Dermis blood vessel endothelial cell (primary cell): Measurements from ENCODE around the gene FUCA1. TPM values are rescaled to one million over a fixed set of nuclear protein-coding genes. Genes with fewer than 3 reads are reported as not detected.
A peak's percentile ranks its signal among the peaks of the same experiment; 100 is the strongest.

Source experiments
- DNase-seq: peaks from one replicate; pipeline ENCODE4 v3.0.0; 2010
- total RNA-seq: library from RNA; depleted of rRNA; stranded (reverse); fragments of >200 nt; gene quantifications from 2 replicates; pipeline ENCODE4 v1.2.3, GENCODE V29; 2014

The FUCA1 gene
- total RNA-seq, 1 donor from 2014 or later: 20.6 TPM

GRCh38 chr1:23800400-23801337 is 67.4 kb downstream of the FUCA1 start, which contains the start of gene GALE:
TSS of gene GALE (minus strand) at chr1:23800754. CDS start at chr1:23799007, 1,747 bp downstream.
- peak; percentile 98 for DNase-seq

GRCh38 chr1:23799570-23800399 is 68.3 kb downstream of the FUCA1 start:
- peak; percentile 92 for DNase-seq

- no peak for DNase-seq
Measured at GRCh38 chr1:23799255-23799569, 68.9 kb downstream of the FUCA1 start.

- no peak for DNase-seq
Measured at GRCh38 chr1:23798662-23799142, 69.4 kb downstream of the FUCA1 start.

GRCh38 chr1:23797478-23798448 is 70.3 kb downstream of the FUCA1 start:
- no peak for DNase-seq

GRCh38 chr1:23796466-23797271 is 71.4 kb downstream of the FUCA1 start:
- DNase-seq: no peak

GRCh38 chr1:23795676-23796465 is 72.2 kb downstream of the FUCA1 start:
- DNase-seq: no peak

Other genes starting within 250 kb of the FUCA1 start
- 871 and 1,099 TPM in 2 replicates for gene RPL11, start 176.5 kb downstream of the FUCA1 start, total RNA-seq
- 26.2 and 29.6 TPM in 2 replicates for gene ELOA, start 124.8 kb downstream of the FUCA1 start, total RNA-seq
- gene PITHD1, start 89.9 kb downstream of the FUCA1 start, total RNA-seq: 41.2 and 43.8 TPM in 2 replicates
- 108 and 113 TPM in 2 replicates for gene LYPLA2, start 77.1 kb downstream of the FUCA1 start, total RNA-seq
- 34.7 and 42.2 TPM in 2 replicates for gene GALE, start 67.5 kb downstream of the FUCA1 start, total RNA-seq
- 52.5 and 59.9 TPM in 2 replicates for gene HMGCL, start 42.9 kb downstream of the FUCA1 start, total RNA-seq
- gene CNR2, start 45.1 kb upstream of the FUCA1 start, total RNA-seq: not detected in 2 replicates
- 157 and 190 TPM in 2 replicates for gene PNRC2, start 91.5 kb upstream of the FUCA1 start, total RNA-seq
- 108 and 109 TPM in 2 replicates for gene SRSF10, start 112.0 kb upstream of the FUCA1 start, total RNA-seq
- gene MYOM3, start 243.8 kb upstream of the FUCA1 start, total RNA-seq: under 0.01 TPM in 1 of 2 replicates, not detected in the other